Esophagus (tissue), 2 donors: ENCODE measurements around the gene IQGAP1. TPM values are rescaled to one million over a fixed set of nuclear protein-coding genes. Genes with fewer than 3 reads are reported as not detected.

Experiments
- H3K27ac ChIP-seq, 2 donors: one replicate each; pipeline ENCODE4 v1.5.1; 2013; ENCODE audit warnings: low read depth in 2 of 2, mild to moderate bottlenecking in 2 of 2, inconsistent platforms in 1 of 2, low read length in 1 of 2, moderate library complexity in 1 of 2
- H3K27me3 ChIP-seq, 2 donors: one replicate each; pipeline ENCODE4 v1.6.1; 2013; ENCODE audit warnings: low read length in 2 of 2, control low read depth in 1 of 2, mild to moderate bottlenecking in 1 of 2; ENCODE audit not compliant: insufficient read depth in 2 of 2, control insufficient read depth in 1 of 2
- H3K36me3 ChIP-seq, 2 donors: one replicate each; pipeline ENCODE4 v1.6.1; 2013; ENCODE audit warnings: low read length in 1 of 2; ENCODE audit not compliant: control insufficient read depth in 2 of 2, insufficient read depth in 2 of 2
- H3K4me1 ChIP-seq, 2 donors: one replicate each; pipeline ENCODE4 v1.6.1; 2013; ENCODE audit warnings: low read length in 1 of 2; ENCODE audit not compliant: control insufficient read depth in 2 of 2, insufficient read depth in 2 of 2
- H3K4me3 ChIP-seq, 2 donors: one replicate each; pipeline ENCODE4 v1.5.1; 2013; ENCODE audit warnings: low read length in 2 of 2, mild to moderate bottlenecking in 2 of 2, low read depth in 1 of 2, moderate library complexity in 1 of 2
- H3K9me3 ChIP-seq, 2 donors: one replicate each; pipeline ENCODE4 v1.6.1; 2013; ENCODE audit warnings: mild to moderate bottlenecking in 2 of 2, low read depth in 1 of 2, low read length in 1 of 2, moderate library complexity in 1 of 2; ENCODE audit not compliant: control insufficient read depth in 2 of 2, insufficient read depth in 1 of 2
- WGBS, 2 donors: extraction: QIAGEN DNeasy Blood & Tissue Kit; methylation state at CpG; one replicate each; pipeline ENCODE4 v1.1.7; 2013; 5-methylcytosine and 5-hydroxymethylcytosine counted together
- polyA plus RNA-seq, 2 donors: library from polyadenylated mRNA; stranded (reverse); fragments of 200-250 nt; gene quantifications; one replicate each; pipeline ENCODE4 v1.2.3, GENCODE V29; 2013
- donor health status: healthy with polysubstance abuse.
- donor health status: Bipolar disorder and iron deficiency.

IQGAP1 gene
- polyA plus RNA-seq, 2 donors = 68.4 to 106 TPM

GRCh38 chr15:90389513-90389912 is 1.5 kb downstream of the IQGAP1 start:
- H3K4me1 ChIP-seq = peaks cover 3 to 6% of the 10 kb centered on the region in 2 donors
- H3K9me3 ChIP-seq = no peaks in the 10 kb centered on the region
- 33 to 35% methylated on average over 6 of the region's 6 CpGs for WGBS, 2 donors
- H3K27ac ChIP-seq = peak overlapping the region; percentile 30 to 98
- H3K27me3 ChIP-seq = no peaks in the 10 kb centered on the region
- H3K4me3 ChIP-seq = peak overlapping the region; percentile 65 to 79
- H3K36me3 ChIP-seq = peaks cover 0 to 2% of the 10 kb centered on the region in 2 donors

- WGBS, 2 donors = 75 to 87% methylated on average over 1 of the region's 1 CpG
- H3K4me1 ChIP-seq = peaks cover 0 to 6% of the 10 kb centered on the region in 2 donors
- H3K27ac ChIP-seq = no peak overlapping the region
Observed at GRCh38 chr15:90393040-90393439, 5.0 kb downstream of the IQGAP1 start.

GRCh38 chr15:90394074-90394473 is 6.0 kb downstream of the IQGAP1 start:
- H3K36me3 ChIP-seq = peaks cover 0 to 2% of the 10 kb centered on the region in 2 donors
- no peaks in the 10 kb centered on the region for H3K9me3 ChIP-seq
- no peaks in the 10 kb centered on the region for H3K27me3 ChIP-seq
- H3K4me1 ChIP-seq = peaks cover 0 to 9% of the 10 kb centered on the region in 2 donors
- WGBS, 2 donors = 100% methylated on average over 1 of the region's 1 CpG
- H3K4me3 ChIP-seq = no peak overlapping the region
- H3K27ac ChIP-seq = peak overlapping the region in 1 of 2 donors; percentile 60

More at GRCh38 chr15:90393040-90393439, 5.0 kb downstream of the IQGAP1 start:
- H3K4me3 ChIP-seq = no peak overlapping the region
- no peaks in the 10 kb centered on the region for H3K27me3 ChIP-seq
- H3K36me3 ChIP-seq = peaks cover 0 to 2% of the 10 kb centered on the region in 2 donors
- H3K9me3 ChIP-seq = no peaks in the 10 kb centered on the region

GRCh38 chr15:90394748-90395442 is 6.9 kb downstream of the IQGAP1 start:
- peaks cover 0 to 2% of the 10 kb centered on the region in 2 donors for H3K36me3 ChIP-seq
- WGBS, 2 donors = 93 to 94% methylated on average over 12 of the region's 12 CpGs
- no peak overlapping the region for H3K4me3 ChIP-seq
- no peaks in the 10 kb centered on the region for H3K27me3 ChIP-seq
- H3K4me1 ChIP-seq = peaks cover 0 to 9% of the 10 kb centered on the region in 2 donors
- H3K9me3 ChIP-seq = no peaks in the 10 kb centered on the region
- H3K27ac ChIP-seq = no peak overlapping the region

GRCh38 chr15:90396321-90396720 is 8.3 kb downstream of the IQGAP1 start:
- H3K4me1 ChIP-seq = peaks cover 0 to 9% of the 10 kb centered on the region in 2 donors
- no peak overlapping the region for H3K4me3 ChIP-seq
- H3K27ac ChIP-seq = no peak overlapping the region
- H3K27me3 ChIP-seq = no peaks in the 10 kb centered on the region
- H3K9me3 ChIP-seq = no peaks in the 10 kb centered on the region
- WGBS, 2 donors = 68 to 81% methylated on average over 4 of the region's 4 CpGs
- H3K36me3 ChIP-seq = peaks cover 0 to 2% of the 10 kb centered on the region in 2 donors

GRCh38 chr15:90400005-90400758 is 12.1 kb downstream of the IQGAP1 start:
- peaks cover 0 to 5% of the 10 kb centered on the region in 2 donors for H3K4me1 ChIP-seq
- H3K27me3 ChIP-seq = no peaks in the 10 kb centered on the region
- no peaks in the 10 kb centered on the region for H3K36me3 ChIP-seq
- H3K4me3 ChIP-seq = no peak overlapping the region
- peak overlapping the region; percentile 85 to 92 for H3K27ac ChIP-seq
- no peaks in the 10 kb centered on the region for H3K9me3 ChIP-seq
- WGBS, 2 donors = 54% methylated on average over 7 of the region's 7 CpGs

- no peaks in the 10 kb centered on the region for H3K36me3 ChIP-seq
- no peaks in the 10 kb centered on the region for H3K9me3 ChIP-seq
- peak overlapping the region in 1 of 2 donors; percentile 7 for H3K4me3 ChIP-seq
- 6% methylated on average over 7 of the region's 7 CpGs for WGBS, 2 donors
- peaks cover 0 to 5% of the 10 kb centered on the region in 2 donors for H3K4me1 ChIP-seq
- peak overlapping the region; percentile 85 to 92 for H3K27ac ChIP-seq
- H3K27me3 ChIP-seq = no peaks in the 10 kb centered on the region
Observed at GRCh38 chr15:90400759-90401314, 12.8 kb downstream of the IQGAP1 start.

GRCh38 chr15:90401495-90401894 is 13.5 kb downstream of the IQGAP1 start:
- WGBS, 2 donors = 0 to 3% methylated on average over 1 of the region's 1 CpG
- Histone ChIP-seq H3K27me3 (no peaks in the 10 kb centered on the region), H3K27ac (peak overlapping the region in 1 of 2 donors; percentile 79), H3K4me1 (peaks cover 0 to 5% of the 10 kb centered on the region in 2 donors), H3K9me3 (no peaks in the 10 kb centered on the region), H3K36me3 (no peaks in the 10 kb centered on the region), H3K4me3 (no peak overlapping the region)

GRCh38 chr15:90402223-90402622 is 14.2 kb downstream of the IQGAP1 start:
- Histone ChIP-seq H3K9me3 (no peaks in the 10 kb centered on the region), H3K36me3 (no peaks in the 10 kb centered on the region), H3K4me3 (no peak overlapping the region), H3K4me1 (peaks cover 0 to 5% of the 10 kb centered on the region in 2 donors), H3K27me3 (no peaks in the 10 kb centered on the region), H3K27ac (peak overlapping the region; percentile 68 to 76)
